Dermis blood vessel endothelial cell (primary cell): ENCODE data around the gene DOK7. TPM values are rescaled to one million over a fixed set of nuclear protein-coding genes. Genes with fewer than 3 reads are reported as not detected.

Source experiments
- DNase-seq: peaks from one replicate; pipeline ENCODE4 v3.0.0; 2010
- total RNA-seq: library from RNA; depleted of rRNA; stranded (reverse); fragments of >200 nt; gene quantifications from 2 replicates; pipeline ENCODE4 v1.2.3, GENCODE V29; 2014

DOK7 gene, protein sequence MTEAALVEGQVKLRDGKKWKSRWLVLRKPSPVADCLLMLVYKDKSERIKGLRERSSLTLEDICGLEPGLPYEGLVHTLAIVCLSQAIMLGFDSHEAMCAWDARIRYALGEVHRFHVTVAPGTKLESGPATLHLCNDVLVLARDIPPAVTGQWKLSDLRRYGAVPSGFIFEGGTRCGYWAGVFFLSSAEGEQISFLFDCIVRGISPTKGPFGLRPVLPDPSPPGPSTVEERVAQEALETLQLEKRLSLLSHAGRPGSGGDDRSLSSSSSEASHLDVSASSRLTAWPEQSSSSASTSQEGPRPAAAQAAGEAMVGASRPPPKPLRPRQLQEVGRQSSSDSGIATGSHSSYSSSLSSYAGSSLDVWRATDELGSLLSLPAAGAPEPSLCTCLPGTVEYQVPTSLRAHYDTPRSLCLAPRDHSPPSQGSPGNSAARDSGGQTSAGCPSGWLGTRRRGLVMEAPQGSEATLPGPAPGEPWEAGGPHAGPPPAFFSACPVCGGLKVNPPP
- total RNA-seq = 0.17 TPM in 1 of 2 replicates, not detected in the other

DNA sequence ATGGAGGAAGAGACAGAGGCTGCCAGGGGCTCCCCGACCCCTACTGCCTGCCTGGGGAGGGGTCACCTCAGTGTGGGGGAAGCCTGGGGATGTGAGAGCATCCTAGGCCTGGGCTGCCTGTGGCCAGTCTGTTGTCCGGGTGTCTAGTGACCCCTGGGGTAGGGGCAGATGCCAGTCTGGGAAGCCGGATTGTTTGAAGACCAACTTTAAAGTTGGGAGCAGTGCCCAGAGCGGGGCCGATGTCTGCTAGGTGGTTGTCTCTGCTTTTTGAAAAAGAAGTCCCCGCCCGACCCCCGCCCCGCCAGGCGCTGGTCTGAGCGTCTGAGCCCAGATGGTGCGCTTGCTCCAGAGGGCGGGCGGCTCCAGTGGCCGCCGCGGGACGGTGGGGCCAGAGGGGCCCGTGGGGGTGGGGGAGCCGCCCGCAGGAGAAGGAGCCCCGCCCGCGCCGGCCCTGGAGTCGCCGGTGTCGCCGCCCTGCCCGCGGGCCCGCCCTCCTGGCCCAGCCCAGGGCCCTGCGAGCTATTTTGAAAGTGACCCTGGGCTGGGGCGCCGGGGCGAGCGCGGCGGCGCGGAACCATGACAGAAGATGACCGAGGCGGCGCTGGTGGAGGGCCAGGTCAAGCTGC lies at the start of gene DOK7:
Gene DOK7, plus strand, starts transcription at position 517 of the 626 bp plus-strand sequence. Its CDS starts 70 bp downstream, at position 587.
- no peak for DNase-seq

DNA sequence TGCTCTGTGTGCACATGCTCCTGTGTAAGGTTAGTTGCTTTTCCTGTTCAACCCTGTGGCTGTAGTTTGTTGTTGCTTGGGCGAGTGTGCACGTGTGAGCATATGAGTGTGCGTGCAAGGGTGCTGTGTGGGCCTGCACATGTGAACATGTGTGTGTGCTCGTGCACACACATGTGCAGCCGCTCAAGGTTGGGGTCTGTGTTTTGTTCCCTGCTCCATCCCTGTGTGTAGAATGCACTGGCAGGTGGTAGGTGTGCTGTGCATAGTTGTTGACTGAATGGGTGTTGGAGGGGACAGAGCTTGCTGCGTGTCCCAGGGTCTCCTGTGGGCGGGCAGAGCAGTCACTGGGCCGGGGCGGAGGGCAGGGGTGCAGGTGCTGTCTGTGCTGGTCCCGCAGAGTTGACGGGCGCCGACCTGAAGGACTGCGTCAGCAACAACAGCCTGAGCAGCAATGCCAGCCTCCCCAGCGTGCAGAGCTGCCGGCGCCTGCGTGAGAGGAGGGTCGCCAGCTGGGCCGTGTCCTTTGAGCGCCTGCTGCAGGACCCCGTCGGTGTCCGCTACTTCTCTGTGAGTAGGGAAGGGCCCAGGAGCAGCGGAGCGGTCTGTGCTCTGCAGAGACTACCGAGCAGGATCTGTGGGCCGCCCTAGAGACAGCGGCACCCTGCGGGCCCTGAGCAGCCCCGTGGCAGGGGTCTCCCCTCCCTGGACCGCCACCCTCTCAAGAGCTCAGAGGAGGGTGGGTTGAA lies 49.3 kb upstream of the DOK7 start:
- no peak for DNase-seq

DNA sequence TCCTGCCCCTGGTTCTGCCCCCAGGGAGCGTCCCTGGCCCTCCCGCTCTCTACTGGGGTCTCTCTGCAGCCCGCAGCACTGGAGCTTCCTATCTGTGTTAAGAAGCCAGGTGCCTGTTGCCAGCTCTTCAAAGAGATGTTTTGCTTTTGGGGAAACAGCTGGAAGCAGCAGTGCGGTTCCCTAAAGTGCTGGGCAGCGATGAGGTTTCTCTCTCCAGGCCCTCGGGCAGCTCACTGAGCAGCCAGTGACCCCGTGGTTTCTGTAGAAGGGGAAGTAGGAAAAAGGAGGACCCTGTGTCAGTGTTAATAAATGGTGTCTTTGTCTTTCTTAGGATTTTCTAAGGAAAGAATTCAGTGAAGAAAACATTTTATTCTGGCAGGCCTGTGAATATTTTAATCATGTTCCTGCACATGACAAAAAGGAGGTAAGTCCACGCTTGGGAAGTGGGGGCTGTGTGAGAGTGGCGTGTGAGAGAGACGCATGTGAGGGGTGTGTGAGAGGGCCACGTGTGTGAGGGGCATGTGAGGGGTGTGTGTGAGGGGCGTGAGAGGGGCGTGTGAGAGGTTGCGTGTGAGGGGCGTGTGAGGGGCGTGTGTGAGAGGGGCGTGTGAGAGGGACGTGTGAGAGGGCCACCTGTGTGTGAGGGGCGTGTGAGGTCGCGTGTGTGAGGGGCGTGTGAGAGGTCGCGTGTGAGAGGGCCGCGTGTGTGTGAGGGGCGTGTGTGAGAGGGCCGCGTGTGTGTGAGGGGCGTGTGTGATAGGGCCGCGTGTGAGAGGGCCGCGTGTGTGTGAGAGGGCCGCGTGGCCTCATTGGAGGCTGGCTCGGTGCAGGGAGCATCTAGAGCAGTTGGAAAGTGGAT lies 48.5 kb upstream of the DOK7 start:
- DNase-seq = no peak

DNA sequence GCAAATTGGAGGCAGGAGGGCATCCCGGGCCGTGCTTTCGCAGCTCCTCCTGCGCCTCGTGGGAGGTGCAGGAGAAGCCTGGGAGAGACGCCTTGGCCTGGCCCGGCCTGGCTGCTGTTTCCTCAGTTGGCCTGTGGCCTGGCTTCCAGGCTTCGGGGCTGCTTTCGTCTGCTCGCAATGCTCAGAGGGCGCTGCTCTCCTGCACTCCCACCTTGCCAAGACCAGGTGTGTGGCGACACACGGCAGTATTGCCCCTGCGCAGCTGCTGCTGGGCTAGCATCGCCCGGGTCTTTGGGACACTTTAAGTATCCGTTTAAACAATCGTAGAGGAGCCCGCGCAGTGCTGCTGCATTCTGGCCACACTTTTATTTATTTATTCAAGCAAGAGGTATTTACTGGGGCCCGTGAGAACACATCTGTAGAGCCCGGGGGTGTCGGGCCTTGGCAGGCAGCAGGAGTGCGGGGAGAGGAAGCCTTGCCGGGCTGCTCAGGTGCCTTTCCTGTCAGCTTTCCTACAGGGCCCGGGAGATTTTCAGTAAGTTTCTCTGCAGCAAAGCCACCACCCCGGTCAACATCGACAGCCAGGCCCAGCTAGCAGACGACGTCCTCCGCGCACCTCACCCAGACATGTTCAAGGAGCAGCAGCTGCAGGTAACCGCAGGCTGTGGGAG lies 47.5 kb upstream of the DOK7 start:
- no peak for DNase-seq

DNA sequence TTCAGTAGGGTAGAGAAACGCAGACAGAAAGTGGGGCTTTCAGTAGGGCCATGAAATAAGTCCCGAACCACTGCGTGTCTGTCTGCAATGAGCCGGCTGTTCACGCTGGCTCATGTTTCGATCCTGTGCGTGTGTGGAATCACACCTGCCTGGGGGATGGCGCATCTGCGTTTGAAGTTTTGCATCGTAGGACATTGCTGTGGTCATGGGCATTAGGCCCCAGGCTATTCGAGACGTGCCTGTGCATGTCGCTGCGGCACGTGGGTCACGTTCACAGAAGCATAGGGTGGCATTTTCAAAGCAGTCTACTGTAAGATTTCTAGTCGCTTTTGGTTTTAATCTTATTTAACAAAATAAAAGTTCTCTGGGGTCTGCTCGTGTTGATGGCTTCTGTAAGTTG lies 46.8 kb upstream of the DOK7 start:
- no peak for DNase-seq

DNA sequence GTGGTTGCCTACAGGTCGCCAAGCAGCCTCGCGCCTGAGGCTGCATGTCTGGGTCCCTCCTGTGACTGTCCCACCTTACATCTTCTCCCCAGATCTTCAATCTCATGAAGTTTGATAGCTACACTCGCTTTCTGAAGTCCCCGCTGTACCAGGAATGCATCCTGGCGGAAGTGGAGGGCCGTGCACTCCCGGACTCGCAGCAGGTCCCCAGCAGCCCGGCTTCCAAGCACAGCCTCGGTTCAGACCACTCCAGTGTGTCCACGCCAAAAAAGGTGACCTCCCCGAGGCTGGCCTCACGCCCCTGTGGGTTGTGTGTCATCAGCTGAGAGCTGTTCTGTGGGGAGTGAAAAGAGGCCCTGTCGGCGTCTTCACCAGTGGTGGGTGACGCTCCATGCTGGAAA lies 46.3 kb upstream of the DOK7 start:
- DNase-seq = no peak

DNA sequence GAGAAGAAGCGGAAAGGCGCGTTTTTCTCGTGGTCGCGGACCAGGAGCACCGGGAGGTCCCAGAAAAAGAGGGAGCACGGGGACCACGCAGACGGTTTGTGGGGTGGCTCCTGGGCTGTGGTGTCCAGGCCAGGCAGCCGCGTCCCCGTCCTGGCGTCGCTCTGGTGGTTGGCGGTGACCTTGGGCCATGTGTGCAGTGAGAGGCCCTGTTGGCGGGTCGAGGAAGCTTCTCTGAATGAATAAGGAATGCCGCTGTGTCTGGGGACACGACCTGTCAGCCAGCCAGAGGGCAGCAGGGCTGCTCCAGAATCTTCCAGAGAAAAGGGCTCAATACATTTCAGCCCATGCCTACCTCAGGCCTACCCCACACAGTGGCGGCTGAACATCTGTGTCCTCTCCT lies 45.7 kb upstream of the DOK7 start:
- no peak for DNase-seq

DNA sequence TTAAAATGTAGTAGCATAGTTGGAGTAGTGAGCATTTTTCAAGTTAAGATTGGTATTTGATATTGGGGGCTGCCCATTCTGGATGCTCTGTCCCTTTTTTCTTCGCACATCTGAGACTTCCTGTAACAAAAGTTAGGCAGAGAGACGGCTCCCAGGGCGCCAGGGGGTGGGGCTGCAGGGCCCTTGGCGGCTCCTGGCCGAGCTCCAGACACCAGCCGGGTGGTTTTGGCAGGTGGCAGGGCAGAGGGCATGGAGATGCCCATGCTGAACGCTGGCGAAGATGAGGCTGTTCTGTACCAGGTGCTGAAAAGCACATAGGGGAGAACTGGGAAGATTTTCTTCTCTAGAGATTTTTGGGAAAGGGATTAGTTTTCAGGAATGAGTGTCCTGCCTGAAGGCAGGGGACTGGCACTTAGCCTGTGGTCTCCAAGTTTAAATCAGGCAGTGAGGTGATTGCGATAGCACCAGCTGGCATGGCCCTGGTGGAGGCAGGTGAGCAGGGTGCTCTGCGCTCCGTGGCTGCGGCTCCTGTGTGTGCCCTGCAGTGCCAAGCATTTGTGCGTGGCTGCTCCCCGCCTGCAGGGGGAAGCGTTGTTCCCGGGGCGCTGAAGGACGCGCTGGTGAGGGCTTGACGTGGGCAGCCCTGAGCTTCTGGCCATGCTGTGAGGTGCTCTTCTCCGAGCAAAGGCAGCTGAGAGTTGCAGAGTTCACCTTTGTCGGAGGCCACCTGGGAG lies 44.9 kb upstream of the DOK7 start:
- DNase-seq = no peak

DNA sequence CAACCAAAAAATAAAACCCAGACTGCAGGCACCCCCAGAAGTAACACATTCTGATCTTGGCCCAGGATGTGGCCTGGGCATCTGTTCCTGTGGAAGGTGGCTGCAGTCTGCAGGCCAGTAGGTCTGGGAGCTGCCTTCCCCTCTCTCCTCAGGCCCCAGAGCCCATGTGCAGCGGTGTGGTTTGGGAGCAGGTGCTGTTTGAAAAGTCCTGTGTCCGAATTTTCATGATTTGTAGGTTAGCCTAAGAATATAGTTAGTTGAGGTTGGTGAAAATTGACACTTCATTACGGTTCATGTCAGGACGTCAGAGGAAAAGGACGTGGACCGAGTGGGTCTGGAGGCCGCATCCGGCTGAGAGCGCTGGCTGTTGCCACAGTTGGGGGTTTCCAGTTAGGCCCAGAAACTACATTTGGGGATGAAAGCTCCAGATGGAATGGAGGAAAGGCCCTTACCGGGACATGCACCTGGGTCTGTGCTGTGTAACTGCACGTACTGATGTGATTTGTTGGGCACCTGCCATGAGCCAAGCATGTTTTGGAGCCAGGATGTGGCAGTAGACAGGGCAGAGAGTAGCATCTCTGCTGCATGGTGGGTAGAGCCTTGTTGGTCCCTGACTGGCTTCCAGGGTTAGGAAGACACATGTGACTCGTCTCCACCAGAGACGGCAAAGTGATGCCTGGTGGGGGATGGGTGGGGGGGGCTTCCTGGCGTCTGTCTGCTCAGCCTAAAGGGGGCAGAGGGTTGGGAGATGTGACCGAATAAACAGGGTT lies 43.1 kb upstream of the DOK7 start:
- no peak for DNase-seq

DNA sequence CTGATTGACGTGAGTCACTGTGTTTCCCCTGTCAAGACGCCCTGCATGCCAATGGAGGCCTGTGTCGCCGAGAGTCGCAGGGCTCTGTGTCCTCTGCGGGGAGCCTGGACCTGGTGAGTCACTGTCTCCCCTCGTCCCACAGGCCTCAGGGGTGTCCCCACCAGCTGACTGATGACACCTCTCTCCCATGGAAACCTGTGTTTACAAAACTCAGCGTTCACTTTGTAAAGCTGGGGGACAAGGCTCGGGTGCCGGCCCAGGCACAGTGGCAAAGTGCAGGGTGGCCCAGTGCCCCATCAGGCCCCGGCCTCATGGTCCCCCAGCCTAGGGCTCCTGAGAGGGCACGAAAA lies 42.5 kb upstream of the DOK7 start:
- no peak for DNase-seq

DNA sequence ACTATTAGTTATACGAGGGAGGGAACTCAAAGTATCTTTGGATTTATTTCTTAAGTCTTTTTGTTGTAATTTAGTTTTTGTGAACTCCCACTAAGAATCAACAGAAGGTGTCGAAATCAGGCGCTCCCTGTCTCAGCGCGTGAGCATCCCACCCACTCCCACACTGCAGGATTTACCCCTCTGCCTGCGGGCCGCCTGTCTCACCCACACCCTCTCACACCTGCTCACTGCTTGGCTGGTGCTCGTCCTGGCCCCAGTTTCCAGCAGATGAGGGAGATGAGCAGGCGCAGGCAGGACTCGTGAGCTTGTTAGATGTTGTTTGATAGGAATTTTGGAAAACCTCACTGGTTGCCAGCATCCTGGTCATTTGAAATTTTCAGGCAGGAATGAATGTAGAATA lies 42.1 kb upstream of the DOK7 start:
- no peak for DNase-seq

DNA sequence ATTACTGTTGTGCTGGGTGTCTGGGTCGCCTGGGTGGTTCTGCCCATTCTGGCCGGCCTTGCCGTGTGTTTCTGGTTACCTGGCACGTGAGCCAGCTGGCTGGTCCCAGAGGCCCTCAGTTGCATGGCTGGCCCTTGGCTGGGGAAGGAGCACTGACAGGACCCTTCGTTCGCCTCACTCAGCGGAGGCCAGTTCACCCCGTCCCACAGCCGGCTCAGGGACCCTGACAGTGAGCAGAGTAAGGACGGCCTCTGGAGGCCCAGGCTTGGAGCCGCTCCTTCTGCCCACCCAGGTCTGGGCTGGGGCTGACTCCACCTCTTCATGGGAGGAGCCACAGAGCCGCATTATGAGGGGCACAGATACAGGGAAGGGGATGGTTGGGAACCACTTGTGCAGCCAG lies 41.6 kb upstream of the DOK7 start:
- no peak for DNase-seq

DNA sequence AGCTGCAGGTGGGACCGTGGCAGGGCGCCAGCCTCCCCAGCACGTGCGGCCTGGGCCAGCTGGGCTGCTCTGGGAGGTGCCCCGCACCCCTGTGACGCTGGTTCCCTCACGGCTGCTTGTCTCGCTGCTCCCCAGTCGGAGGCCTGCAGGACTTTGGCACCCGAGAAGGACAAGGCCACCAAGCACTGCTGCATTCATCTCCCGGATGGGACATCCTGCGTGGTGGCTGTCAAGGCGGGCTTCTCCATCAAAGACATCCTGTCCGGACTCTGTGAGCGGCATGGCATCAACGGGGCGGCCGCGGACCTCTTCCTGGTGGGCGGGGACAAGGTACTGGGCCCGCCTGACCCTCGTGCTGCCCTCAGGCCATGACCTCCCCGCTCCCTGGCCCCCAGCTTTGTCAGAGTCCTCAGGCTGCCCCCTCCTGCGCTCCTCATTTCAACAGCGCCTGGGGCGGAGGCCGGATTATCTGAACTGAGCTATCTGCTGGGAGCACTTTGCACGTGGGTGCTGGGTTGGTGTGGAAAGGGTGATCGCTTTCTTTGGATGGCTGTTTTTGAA lies 40.8 kb upstream of the DOK7 start:
- DNase-seq = no peak

DNA sequence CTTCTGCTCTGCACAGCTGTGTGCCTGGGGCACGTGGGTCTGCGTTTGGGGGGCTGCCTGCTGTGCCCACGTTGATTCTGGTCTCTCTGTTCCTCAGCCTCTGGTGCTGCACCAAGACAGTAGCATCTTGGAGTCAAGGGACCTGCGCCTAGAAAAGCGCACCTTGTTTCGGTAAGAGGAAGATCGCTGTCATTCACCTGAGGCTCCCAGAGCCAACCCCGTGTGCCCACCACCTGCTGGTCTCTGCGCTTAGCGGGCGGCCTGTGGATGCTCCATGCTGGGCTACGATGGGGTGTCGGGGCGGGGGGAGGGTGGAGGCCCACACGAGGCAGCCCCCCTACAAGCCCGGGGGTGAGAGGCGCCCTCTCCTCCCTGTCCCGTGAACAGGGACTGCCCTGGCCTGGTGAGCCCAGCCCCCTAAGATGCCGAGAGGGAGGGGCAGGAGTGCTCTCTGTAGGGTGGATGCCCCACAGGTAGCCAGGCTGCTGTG lies 40.3 kb upstream of the DOK7 start:
- DNase-seq = no peak

DNA sequence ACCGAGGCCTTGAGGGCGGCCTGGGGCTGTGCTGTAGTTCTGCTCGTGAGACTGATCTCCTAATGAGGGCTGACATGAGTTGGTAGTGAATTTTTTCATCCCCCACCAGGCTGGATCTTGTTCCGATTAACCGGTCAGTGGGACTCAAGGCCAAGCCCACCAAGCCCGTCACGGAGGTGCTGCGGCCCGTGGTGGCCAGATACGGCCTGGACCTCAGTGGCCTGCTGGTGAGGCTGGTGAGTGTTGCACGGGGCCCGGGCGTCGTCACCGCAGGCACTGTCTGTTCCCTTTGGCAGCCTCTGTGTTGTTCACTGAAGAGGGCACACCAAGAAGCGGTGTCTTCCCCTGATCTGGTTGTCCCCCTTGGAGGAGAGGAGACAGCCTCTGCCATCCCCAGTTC lies 39.7 kb upstream of the DOK7 start:
- no peak for DNase-seq

DNA sequence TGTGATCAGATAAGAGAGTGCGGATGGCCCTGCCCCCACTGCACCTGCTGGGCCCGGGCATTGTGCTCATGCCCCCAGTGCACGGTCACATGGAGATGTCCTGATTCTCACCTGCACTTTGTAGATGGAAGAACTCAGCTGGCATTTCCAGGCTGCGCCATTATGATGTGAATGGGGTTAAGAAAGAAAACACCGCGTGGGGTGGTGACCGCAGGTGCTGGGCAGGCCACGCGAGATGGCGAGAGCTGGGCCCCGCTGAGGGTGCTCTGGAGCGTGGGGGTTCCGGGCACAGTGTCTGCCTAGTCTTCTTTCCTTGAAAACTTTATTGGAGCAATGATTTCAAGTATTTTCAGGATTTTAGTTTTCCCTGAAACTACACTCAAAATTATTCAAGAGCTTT lies 39.2 kb upstream of the DOK7 start:
- DNase-seq = no peak

DNA sequence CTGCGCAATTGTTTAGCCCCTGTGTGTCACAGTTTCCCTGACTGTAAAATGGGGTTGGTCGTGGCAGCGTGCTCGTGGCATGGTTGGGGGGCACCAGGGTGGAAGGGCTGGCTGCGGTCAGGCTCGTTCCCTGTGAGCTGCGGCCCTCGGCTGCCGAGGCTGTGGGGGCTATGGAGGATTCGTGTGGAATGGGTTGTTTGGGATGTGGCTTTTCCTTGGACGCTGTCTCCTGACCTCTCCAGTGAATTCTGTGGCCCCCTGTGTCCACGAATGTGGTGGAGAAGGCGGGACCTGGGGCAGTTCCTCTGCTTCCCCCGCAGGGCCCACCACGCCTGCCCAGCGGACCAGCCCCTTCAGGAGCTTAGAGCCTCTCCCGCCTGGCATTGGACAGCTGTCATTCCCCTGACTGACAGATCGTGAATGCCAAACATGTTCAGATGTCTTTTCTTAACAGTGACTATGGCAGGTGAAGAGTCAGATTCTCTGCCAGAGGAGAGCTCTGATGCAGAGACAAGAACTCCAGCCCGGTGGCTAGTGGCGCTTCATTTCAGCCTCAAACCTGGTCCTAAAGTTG lies 38.5 kb upstream of the DOK7 start:
- no peak for DNase-seq

DNA sequence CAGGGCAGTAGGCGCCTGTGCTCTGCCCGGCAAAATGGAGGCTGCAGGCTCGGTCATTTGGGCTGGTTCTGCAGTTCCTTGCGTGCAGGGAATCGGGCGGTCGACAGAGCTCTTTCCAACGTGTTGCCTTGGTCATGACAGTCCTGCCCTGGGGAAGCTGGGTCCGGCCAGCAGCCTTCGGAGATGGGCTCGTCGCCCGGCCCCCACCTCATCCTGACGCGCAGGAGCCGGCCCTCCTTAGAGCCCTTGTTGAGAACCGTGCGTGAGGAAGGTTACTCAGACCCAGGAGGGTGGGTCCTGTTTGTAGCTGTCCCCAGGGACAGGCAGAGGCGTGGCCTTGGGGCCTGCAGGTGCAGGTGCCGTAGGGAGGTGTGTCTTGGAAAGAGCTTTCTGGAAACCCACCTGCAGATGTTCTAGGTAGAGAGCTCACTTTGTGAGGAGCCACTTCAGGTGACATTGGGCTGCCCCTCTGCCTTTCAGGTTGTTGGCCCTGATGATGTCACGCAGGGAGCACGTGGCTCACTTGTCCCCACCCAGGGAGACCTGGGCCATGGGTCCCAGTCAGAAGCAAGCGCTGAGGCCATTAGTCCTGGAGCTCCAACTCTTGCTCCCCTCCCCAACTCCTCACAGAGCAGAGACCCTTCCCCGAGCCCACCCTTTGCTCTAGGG lies 36.5 kb upstream of the DOK7 start:
- no peak for DNase-seq

DNA sequence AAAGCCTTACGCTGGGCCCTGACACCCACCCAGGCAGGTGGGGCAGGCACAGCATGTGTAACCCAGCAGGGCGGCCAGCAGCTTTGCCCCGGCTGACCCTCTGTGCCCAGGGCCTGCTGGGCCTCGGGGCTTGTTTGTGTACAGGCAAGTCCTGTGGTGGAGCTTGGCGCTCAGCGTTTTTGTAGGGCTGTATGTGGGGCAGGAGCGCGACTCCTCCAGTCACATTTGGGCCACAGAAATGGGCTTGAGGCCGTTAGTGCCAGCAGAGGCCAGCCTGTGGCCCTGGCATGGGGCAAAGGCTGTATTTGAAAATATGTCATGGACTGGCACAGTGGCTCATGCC lies 36.0 kb upstream of the DOK7 start:
- DNase-seq = no peak
